ENCODE results near the gene PRPF38B. TPM values are rescaled to one million over a fixed set of nuclear protein-coding genes. Genes with fewer than 3 reads are reported as not detected.

PRPF38B gene
- total and polyA plus RNA-seq, 2 of the 8 experiments (the other 6 are each of a cell fraction or from before 2014, with no cell fraction given), result 16.6 to 50.6 TPM

DNA sequence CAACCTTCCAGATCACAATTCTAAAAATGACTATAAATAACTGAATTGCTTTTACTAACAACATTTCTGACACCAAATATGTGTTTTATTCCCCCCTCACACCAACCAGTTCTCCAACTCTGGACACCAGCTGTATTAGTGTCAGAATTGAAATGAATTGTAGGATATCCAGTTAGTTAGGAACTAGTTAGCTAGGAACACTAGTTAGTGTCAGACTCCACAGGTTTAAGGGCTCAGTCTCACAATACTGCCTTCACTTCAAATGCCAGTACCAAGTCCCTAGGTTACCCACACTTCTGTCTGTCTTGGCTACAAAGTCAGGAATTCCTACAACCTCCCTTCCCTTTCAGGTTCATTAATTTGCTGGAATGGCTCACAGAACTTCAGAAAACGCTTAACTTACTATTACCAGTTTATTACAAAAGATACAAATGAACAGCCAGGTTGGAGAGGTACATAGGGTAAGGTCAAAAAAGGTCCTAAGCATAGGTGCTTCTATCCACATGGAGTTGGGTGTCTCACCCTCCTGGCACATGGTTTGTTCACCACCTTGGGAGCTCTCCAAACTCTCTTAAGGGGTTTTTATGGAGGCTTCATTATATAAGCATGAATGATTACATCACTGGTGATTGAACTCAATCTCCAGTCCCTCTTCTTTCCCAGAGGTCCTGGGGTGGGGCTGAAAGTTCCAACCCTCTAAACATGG lies 58.5 kb downstream of the PRPF38B start:
- Histone ChIP-seq H3K4me3 (ENCODE audit: extremely low read depth in 1 of 4, insufficient read depth in 2 of 4, low read depth in 3 of 4, low read length in 4 of 4) (no peak overlapping the region), H3K4ac (replicated peaks; ENCODE audit: insufficient read length, low read depth, low read length) (no peak overlapping the region), H2BK15ac (ENCODE audit: low read length) (no peak overlapping the region), H2BK12ac (ENCODE audit: low read depth, low read length) (no peak overlapping the region), H3K9me3 (ENCODE audit: insufficient read depth in 2 of 2, low read depth in 1 of 2, low read length in 1 of 2) (no peaks in the 10 kb centered on the region), H4K8ac (ENCODE audit: extremely low read depth, insufficient read depth, low read length) (no peak overlapping the region), H2AK5ac (ENCODE audit: low read depth, low read length) (no peak overlapping the region), H2AFZ (ENCODE audit: low read length) (no peak overlapping the region), H3K23me2 (ENCODE audit: low read depth, low read length) (no peaks in the 10 kb centered on the region; the same call in 1 of the 2 replicates), H3K27ac (ENCODE audit: low read depth, low read length) (no peak overlapping the region), H4K5ac (ENCODE audit: insufficient read length, low read depth, low read length) (no peak overlapping the region), H2BK120ac (replicated peaks; ENCODE audit: low read depth, low read length) (no peak overlapping the region), H3K14ac (ENCODE audit: insufficient read length) (no peak overlapping the region), H3K56ac (replicated peaks; ENCODE audit: insufficient read length, low read depth, low read length) (no peak overlapping the region), H3K18ac (ENCODE audit: extremely low read depth, low read length) (no peak overlapping the region), H2BK5ac (ENCODE audit: low read depth, low read length) (no peak overlapping the region), H3K36me3 (ENCODE audit: control insufficient read depth in 2 of 4, insufficient read depth in 4 of 4, low read length in 3 of 4) (peaks cover 0 to 24% (median 3%) of the 10 kb centered on the region in 4 experiments; a peak in 2 of 8 replicates), H3K27me3 (replicated peaks in 1 of 4; ENCODE audit: control insufficient read depth in 3 of 4, extremely low read depth in 1 of 4, insufficient read depth in 3 of 4, low read length in 3 of 4) (peaks cover 0 to under 1% (median 0%) of the 10 kb centered on the region in 4 experiments; a peak in 2 of 7 replicates), H4K20me1 (replicated peaks in 1 of 2; ENCODE audit: control insufficient read depth in 1 of 2, insufficient read depth in 2 of 2, low read length in 2 of 2) (no peaks in the 10 kb centered on the region), H2BK20ac (ENCODE audit: low read length) (no peak overlapping the region), H3K23ac (ENCODE audit: insufficient read length) (no peak overlapping the region), H3K79me2 (ENCODE audit: control insufficient read depth in 1 of 2, insufficient read depth in 2 of 2, low read length in 2 of 2) (peaks cover 0 to 22% of the 10 kb centered on the region in 2 experiments; a peak in 2 of 4 replicates), H3K79me1 (ENCODE audit: low read depth, low read length) (no peaks in the 10 kb centered on the region), H3K4me2 (ENCODE audit: insufficient read depth in 1 of 2, low read depth in 2 of 2, low read length in 2 of 2) (no peak overlapping the region), H3K9ac (replicated peaks in 1 of 4; ENCODE audit: extremely low read depth in 1 of 4, low read depth in 3 of 4, low read length in 3 of 4) (no peak overlapping the region), H4K91ac (replicated peaks; ENCODE audit: insufficient read length, low read length) (no peak overlapping the region), H3K4me1 (replicated peaks in 1 of 4; ENCODE audit: control insufficient read depth in 3 of 4, insufficient read depth in 4 of 4, low read length in 3 of 4) (no peaks in the 10 kb centered on the region; a peak in 1 of 7 replicates)
- FAIRE-seq (no peak), DNase-seq (ENCODE audit: low read depth in 1 of 2, low spot score in 2 of 2) (no peak)
- CTCF ChIA-PET (ENCODE audit: partially characterized antibody), result interaction anchor here (0.6 kb wide), 1 partner anchor 81 kb away, joined by 3 read pairs; no protein-coding TSS in a partner anchor
- POLR2A ChIA-PET (ENCODE audit: partially characterized antibody), result interaction anchor here (0.5 to 0.9 kb wide), 2 partner anchors 23 to 66 kb away, joined by 3 read pairs; no protein-coding TSS in a partner anchor
- WGBS, 2 experiments (ENCODE audit: extremely low coverage in 1 of 2, insufficient coverage in 1 of 2, insufficient read length in 1 of 2, insufficient replicate concordance in 2 of 2, low coverage in 1 of 2, low lambda C conversion rate in 2 of 2, missing lambda C conversion rate in 1 of 2), result 82% methylated on average over 1 of the region's 1 CpG; no CpG with 5 or more reads in 1 of the 2 experiments
- TF ChIP-seq POLR2AphosphoS5 (IDR thresholded peaks at IDR 0.05; ENCODE audit: low read depth, low read length) (no peak), SAP30 (IDR thresholded peaks at IDR 0.05; ENCODE audit: insufficient read depth, insufficient replicate concordance, low read length) (no peak), SP4 (IDR thresholded peaks at IDR 0.05; ENCODE audit: low read length) (no peak), TAF7 (optimal IDR thresholded peaks at IDR 0.05; ENCODE audit: borderline replicate concordance, low read depth, low read length) (no peak), TBP (IDR thresholded peaks at IDR 0.05; ENCODE audit: low read depth, low read length) (no peak), CTBP2 (IDR thresholded peaks at IDR 0.05; ENCODE audit: borderline replicate concordance, insufficient read depth, insufficient read length, low read length) (no peak), CBX8 (IDR thresholded peaks at IDR 0.05; ENCODE audit: borderline replicate concordance, low read depth, low read length) (no peak), HDAC6 (IDR thresholded peaks at IDR 0.05; ENCODE audit: low read depth, low read length) (no peak), BCL11A (IDR thresholded peaks at IDR 0.05; ENCODE audit: low read depth in 2 of 2, low read length in 2 of 2) (no peak), EGR1 (IDR thresholded peaks at IDR 0.05; ENCODE audit: borderline replicate concordance, low read depth, low read length) (no peak)

All from H1 (cell line).